GM21526 (cell line): ENCODE data around the gene GRID1.

Source experiments
- ATAC-seq: cut with Tn5 transposase; IDR thresholded peaks from one replicate; pipeline ENCODE4 v1.9.1; 2021; ENCODE audit warnings: moderate library complexity; ENCODE audit not compliant: unreplicated experiment, low FRiP score

GRID1 gene

GRCh38 chr10:85924382-85925102, 442.1 kb downstream of the GRID1 start:
- no peak for ATAC-seq

GRCh38 chr10:85922356-85923129, 444.1 kb downstream of the GRID1 start:
- ATAC-seq, result no peak

- no peak for ATAC-seq
Measured at GRCh38 chr10:85921789-85922188, 444.8 kb downstream of the GRID1 start.

GRCh38 chr10:85920311-85920710, 446.3 kb downstream of the GRID1 start:
- ATAC-seq, result no peak

GRCh38 chr10:85919491-85920021, 447.0 kb downstream of the GRID1 start:
- ATAC-seq, result no peak

GRCh38 chr10:85918371-85918770, 448.2 kb downstream of the GRID1 start:
- no peak for ATAC-seq

GRCh38 chr10:85917601-85918000, 449.0 kb downstream of the GRID1 start:
- no peak for ATAC-seq

- no peak for ATAC-seq
Measured at GRCh38 chr10:85916994-85917573, 449.5 kb downstream of the GRID1 start.

- ATAC-seq, result no peak
Measured at GRCh38 chr10:85916286-85916685, 450.3 kb downstream of the GRID1 start.

GRCh38 chr10:85915245-85915846, 451.2 kb downstream of the GRID1 start:
- ATAC-seq, result no peak

GRCh38 chr10:85914720-85915119, 451.9 kb downstream of the GRID1 start:
- no peak for ATAC-seq

- ATAC-seq, result no peak
Measured at GRCh38 chr10:85908462-85908861, 458.1 kb downstream of the GRID1 start.

GRCh38 chr10:85902051-85902450, 464.5 kb downstream of the GRID1 start:
- ATAC-seq, result no peak

GRCh38 chr10:85901599-85901998, 465.0 kb downstream of the GRID1 start:
- no peak for ATAC-seq

- no peak for ATAC-seq
Measured at GRCh38 chr10:85900487-85900886, 466.1 kb downstream of the GRID1 start.

- no peak for ATAC-seq
Measured at GRCh38 chr10:85900061-85900460, 466.5 kb downstream of the GRID1 start.

- ATAC-seq, result no peak
Measured at GRCh38 chr10:85891472-85891871, 475.1 kb downstream of the GRID1 start.

GRCh38 chr10:85888559-85888958, 478.0 kb downstream of the GRID1 start:
- no peak for ATAC-seq

GRCh38 chr10:85888004-85888403, 478.6 kb downstream of the GRID1 start:
- ATAC-seq, result no peak

GRCh38 chr10:85874208-85874607, 492.4 kb downstream of the GRID1 start:
- ATAC-seq, result no peak

- no peak for ATAC-seq
Measured at GRCh38 chr10:85873063-85873462, 493.5 kb downstream of the GRID1 start.
